ENCODE data around the gene REN. TPM values are rescaled to one million over a fixed set of nuclear protein-coding genes. Genes with fewer than 3 reads are reported as not detected.

REN gene
- total and polyA plus RNA-seq, 2 of the 13 experiments (the other 11 are each of a cell fraction or from before 2014, with no cell fraction given), result not detected

GRCh38 chr1:204128964-204129896, 36.9 kb downstream of the REN start (continued):
- TF ChIP-seq NFYB (CRISPR knock-in tag; IDR thresholded peaks at IDR 0.05) (no peak), RAD21 (CRISPR knock-in tag; IDR thresholded peaks at IDR 0.05) (peak; percentile 93), HNRNPK (IDR thresholded peaks at IDR 0.05; ENCODE audit: low read depth, low read length, poor library complexity, severe bottlenecking) (peak; percentile 45), GABPA (IDR thresholded peaks at IDR 0.05; ENCODE audit: low read depth, low read length) (no peak), GABPA (CRISPR knock-in tag; IDR thresholded peaks at IDR 0.05; ENCODE audit: low read depth) (peak; percentile 43; the same call in 1 of the 2 replicates), KDM5B (CRISPR knock-in tag; IDR thresholded peaks at IDR 0.05; ENCODE audit: borderline replicate concordance) (peak; percentile 24; the same call in 1 of the 2 replicates), DZIP1 (CRISPR knock-in tag; IDR thresholded peaks at IDR 0.05) (no peak), ZNF296 (CRISPR knock-in tag; conservative IDR thresholded peaks at IDR 0.05) (no peak), ZNF607 (CRISPR knock-in tag; IDR thresholded peaks at IDR 0.05; ENCODE audit: borderline replicate concordance) (no peak), SAFB2 (CRISPR knock-in tag; IDR thresholded peaks at IDR 0.05; ENCODE audit: borderline replicate concordance, low read depth) (peak; percentile 35; the same call in 1 of the 2 replicates), ZNF564 (CRISPR knock-in tag; IDR thresholded peaks at IDR 0.05) (no peak), ZFP1 (CRISPR knock-in tag; IDR thresholded peaks at IDR 0.05) (no peak), NFIB (CRISPR knock-in tag; IDR thresholded peaks at IDR 0.05; ENCODE audit: borderline replicate concordance) (no peak), POLR2G (IDR thresholded peaks at IDR 0.05; ENCODE audit: low read depth, low read length) (peak; percentile 51; the same call in 1 of the 2 replicates), SPEN (CRISPR knock-in tag; IDR thresholded peaks at IDR 0.05; ENCODE audit: low read depth) (0 out of 2 replicates have a peak, but pooled peaks have one; percentile 33), ARHGAP35 (CRISPR knock-in tag; IDR thresholded peaks at IDR 0.05; ENCODE audit: borderline replicate concordance) (peak; percentile 66; the same call in 1 of the 2 replicates), DMTF1 (CRISPR knock-in tag; IDR thresholded peaks at IDR 0.05) (no peak), ZNF768 (CRISPR knock-in tag; IDR thresholded peaks at IDR 0.05) (peak; percentile 27; the same call in 1 of the 2 replicates), ZNF256 (CRISPR knock-in tag; conservative IDR thresholded peaks at IDR 0.05) (no peak), ZNF773 (CRISPR knock-in tag; IDR thresholded peaks at IDR 0.05; ENCODE audit: borderline replicate concordance) (no peak), HMGA1 (CRISPR knock-in tag; conservative IDR thresholded peaks at IDR 0.05) (no peak), EZH2 (conservative IDR thresholded peaks at IDR 0.05; ENCODE audit: low read depth, low read length) (no peak), E2F2 (CRISPR knock-in tag; IDR thresholded peaks at IDR 0.05; ENCODE audit: borderline replicate concordance) (no peak), SALL2 (CRISPR knock-in tag; IDR thresholded peaks at IDR 0.05) (no peak)

Data from HepG2 (cell line).